ENCODE measurements around the gene CUL5.
"Not testable (repeated sequence)": the region's sequence is repeated elsewhere in the genome, so short reads cannot be mapped to it uniquely, and the experiment has no call there.

The CUL5 gene

DNA sequence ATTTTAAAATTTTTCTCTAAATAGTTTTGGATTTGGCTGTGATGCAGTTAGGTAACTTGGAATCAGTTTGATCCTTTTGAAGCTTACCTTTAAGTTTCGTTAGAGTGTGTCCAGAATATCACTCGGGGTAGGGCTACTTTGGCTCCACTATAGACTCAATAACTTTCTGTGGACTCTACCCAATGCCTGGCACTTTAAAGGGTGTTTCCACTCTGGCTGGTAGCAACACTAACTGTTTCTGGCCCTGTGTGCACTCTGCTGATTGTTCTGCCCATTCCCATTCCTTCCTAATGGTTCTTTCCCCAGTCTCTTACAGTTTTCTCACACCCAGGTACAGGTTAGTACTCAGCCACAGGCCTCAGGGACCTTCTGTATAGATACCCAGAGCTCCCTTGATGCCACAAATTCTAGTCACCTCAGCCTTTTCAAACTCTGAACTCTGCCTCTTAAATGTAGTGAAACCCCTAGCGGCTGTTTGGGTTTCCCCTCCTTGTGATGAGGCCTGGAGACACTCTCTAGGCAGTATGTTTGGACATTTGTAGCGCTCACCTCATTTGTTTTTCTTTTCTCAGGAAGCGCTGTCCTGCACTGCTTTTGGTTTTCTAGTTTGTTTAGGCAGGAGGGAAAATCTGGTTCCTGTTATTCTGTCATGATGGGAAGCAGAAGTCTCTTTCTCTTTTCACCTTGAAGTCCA, 16.8 kb downstream of the CUL5 start:
- DNase-seq: no peak

DNA sequence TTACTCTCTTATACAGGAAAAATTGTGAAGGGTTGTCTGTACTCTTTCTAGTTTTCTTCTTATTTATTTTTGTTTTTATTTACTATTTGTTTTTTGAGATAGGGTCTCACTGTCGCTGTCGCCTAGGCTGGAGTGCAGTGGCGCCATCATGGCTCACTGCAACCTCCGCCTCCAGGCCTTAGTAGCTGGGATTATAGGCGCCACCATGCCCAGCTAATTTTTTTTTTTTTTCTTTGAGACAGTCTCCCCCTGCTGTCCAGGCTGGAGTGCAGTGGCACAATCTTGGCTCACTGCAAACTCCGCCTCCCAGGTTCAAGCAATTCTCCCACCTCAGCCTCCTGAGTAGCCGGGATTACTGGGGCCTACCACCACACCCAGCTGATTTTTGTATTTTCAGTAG, 18.4 kb downstream of the CUL5 start:
- DNase-seq: no peak

DNA sequence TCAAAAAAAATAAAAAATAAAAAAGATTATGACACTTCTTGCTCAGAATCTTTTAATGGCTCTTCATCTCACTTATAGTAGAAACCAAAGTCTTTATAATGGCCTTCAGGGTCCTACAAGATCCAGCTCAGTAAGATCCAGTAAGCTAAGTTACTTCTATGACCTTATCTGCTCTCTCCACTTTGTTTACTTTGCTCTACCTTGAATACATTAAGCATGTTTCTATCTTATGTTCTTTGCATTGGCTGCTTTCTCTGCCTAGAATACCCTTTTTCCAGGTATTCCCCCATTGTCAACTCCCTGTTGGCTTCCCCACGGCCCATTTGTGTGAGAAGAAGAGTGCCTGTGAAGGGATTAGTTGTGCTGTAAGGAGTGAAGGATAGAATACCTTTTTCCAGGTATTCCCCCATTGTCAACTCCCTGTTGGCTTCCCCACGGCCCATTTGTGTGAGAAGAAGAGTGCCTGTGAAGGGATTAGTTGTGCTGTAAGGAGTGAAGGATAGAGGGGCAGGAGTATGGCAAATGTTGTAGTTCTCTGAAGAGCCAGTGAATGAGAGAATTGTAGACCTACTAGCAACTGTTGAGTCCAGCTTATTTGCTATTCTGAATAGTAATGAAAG, 20.2 kb downstream of the CUL5 start:
- not testable (repeated sequence) for DNase-seq

DNA sequence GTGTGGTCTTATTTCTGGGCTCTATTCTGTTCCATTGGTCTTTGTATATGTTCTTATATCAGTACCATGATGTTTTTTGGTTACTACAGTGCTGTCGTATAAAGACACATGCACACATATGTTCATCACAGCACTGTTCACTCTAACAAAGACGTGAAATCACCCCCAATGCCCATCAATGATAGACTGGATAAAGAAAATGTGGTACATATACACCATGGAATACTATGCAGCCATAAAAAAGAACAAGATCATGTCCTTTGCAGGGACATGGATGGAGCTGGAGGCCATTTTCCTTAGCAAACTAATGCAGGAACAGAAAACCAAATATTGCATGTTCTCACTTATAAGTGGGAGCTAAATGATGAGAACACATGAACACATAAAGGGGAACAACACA, 22.9 kb downstream of the CUL5 start:
- DNase-seq: not testable (repeated sequence)

DNA sequence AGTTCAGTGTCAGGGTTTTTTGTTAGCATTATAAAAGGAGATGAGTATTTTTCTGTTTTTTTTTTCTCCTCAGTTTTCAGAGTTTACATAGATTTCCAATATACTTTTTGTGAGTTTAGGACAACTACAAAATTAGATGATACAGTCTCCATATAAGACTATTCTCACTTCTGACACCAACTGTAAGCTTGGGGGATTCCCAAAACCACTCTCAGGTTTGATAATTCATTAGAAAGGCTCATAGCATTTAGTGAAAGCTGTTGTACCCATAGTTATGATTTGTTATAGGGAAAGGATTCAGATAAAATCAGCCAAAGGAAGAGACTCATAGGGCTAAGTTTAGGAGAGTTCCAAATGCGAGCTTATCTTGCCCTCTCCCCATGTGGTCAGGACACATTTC, 24.1 kb downstream of the CUL5 start:
- DNase-seq: no peak

DNA sequence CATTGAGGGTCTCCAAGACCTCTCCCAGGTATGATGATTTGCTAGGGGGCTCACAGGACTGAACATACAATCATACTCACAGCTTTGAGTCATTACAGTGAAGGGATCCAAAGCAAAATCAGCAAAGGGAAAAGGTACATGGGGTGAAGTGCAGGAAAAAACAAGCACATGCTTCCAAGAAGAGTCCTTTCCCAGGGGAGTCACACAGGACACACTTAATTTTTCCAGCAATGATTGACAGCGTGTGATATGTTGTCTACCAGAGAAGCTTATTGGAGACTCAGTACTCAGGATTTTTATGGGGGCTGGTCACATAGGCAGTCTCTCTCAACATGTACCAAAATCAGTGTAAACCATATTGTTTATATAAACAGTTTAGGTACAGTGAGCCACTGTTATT, 25.3 kb downstream of the CUL5 start:
- DNase-seq: no peak

DNA sequence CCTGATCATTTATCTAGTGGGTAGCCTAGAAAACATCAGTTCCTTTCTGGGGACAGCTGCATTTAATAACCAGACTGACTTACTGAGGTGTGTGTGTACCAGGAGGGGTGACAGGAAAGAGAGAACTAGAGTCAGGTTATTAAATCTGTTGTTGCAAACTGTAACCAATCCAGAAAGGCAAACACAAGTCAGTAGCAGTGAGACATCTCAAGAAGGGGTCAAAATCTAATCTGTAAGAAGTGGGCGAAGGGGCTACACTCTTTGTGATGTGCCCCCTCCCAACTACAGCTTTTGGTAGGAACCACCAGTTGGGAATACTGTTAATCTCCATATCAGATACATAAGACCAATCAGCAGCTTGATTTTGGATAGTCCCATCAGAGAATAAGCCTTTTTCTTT, 26.3 kb downstream of the CUL5 start:
- DNase-seq: no peak

DNA sequence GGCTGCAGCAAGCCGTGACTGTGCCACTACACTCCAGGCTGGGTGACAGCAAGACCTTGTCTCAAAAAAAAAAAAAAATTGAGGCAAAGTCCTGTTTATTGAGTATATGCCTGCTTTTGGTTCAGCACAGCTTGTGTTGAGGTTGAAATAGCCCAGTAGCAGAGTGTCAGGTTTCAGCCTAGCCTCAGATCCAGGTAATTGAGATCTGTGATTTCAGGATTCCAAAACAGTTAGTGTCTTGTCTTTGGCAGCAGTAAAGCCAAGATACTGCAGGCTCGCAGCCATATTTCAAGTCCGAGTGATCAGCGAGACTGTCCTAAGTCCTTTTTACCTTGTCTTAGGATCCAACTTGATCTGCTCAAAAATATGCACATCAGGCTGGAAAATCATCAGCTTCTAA, 27.0 kb downstream of the CUL5 start:
- DNase-seq: no peak

DNA sequence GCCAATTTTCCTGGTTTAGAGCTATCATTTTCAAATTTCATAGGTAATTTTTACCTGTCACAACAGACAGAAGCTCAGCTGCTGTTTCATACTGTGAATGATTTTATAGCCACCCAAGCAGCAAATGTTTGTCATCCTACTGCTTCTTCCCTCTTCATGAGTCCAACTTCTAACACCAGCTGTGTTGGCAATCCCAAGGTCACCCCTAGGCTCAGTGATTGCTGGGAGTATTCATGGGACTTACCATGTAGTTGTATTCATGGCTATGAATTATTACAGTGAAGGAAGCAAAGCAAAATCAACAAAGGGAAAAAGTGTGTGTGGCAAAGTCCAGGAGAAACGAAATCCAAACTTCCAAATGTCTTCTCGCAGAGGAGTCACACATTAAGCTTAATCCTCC, 28.5 kb downstream of the CUL5 start:
- DNase-seq: no peak

DNA sequence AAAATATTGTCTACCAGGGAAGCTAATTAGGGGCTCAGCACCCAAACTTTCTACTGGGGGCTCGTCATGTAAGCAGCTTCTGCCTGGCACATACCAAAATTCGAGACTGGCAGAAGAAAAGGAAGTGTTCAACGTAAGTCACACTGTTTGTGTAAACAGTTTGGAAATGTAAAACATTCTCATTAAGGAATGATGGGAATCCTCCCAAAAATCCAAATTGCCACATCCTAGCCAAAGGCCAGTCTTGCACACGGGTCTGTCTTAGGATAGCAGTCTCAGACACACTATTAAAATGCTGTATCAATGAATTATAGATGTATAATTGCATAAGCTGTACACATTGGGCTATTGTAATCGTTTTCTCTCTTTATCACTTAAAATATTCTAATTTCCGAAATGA, 28.9 kb downstream of the CUL5 start:
- no peak for DNase-seq

DNA sequence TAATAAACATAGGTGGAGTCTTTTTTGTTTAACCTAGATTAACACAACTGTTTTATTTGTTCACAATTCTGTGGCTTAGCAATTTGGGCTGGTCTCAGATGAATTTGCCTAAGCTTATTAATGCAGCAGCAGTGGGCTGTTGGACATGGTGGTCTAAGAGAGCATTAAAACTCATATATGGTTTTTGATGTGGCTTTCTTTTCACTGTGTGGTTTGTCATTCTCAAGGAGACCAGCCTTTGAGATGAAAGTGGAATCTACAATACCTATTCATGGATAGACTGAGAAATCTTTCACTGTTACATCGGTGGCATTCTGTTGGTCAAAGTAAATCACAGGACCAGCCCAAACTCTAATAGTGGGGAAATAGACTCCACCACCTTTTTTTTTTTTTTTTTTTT, 39.6 kb downstream of the CUL5 start:
- DNase-seq: no peak

DNA sequence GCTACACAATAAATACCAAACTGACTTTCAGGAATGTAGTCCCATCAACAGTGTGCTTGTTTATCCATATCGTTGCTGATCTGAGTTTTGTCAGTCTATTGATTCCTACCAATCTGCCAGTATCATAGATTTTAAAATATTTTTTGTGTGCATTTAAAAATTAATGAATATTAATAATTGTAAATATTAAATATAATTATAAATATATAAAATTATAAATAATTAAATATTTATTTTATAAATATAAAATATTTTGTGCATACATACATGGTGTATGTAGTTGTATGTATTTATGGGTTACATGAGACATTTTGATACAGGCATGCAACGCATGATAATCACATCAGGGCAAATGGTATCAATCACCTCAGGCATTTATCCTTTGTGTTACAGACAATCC, 53.6 kb downstream of the CUL5 start:
- DNase-seq: no peak

DNA sequence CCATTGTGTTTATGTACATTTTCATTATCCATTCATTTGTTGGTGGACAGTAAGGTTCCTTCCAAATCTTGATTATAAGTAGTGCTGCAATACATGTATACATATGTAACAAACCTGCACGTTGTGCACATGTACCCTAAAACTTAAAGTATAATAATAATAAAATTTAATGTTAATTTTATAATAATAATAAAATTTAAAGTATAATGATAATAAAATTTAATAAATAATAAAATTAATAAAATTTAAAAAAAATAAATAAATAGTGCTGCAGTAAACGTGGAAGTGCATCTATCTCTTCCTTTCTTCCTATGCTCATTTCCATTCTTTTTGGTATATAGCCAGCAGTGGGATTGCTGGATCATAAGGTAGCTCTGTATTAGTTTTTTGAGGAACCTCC, 54.7 kb downstream of the CUL5 start:
- no peak for DNase-seq

DNA sequence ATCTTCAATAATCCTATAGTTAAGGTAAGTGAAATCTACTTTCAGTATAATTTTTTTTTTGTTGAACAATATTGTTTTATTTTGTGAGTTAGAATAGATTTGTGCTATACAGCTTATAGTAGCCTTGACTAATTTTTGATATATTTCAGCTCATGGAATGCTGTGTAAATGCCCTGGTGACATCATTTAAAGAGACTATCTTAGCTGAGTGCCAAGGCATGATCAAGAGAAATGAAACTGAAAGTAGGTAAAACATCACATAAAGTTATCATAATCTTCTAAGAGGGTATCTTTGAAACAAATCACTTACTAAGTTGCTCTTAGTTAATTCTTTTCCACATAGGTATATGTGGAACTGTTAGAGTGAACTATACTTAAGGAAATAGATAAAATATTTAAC, 61.2 kb downstream of the CUL5 start:
- no peak for DNase-seq

DNA sequence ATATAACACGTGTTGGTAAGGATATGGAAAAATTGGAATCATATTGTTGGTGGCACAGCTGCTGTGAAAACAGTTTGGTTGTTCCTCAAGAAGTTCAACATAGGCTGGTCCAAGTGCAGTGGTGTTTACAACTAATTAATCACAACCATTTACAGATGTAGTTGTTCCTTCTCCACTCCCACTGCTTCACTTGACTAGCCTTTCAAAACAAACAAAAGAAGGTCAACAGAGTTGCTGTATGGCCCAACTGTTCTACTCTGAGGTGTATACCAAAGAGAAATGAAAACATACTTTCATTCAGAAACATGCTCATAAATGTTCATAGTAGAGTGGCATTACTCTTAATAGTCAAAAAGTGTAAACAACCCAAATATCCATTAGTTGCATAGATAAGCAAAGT, 76.1 kb downstream of the CUL5 start:
- no peak for DNase-seq

DNA sequence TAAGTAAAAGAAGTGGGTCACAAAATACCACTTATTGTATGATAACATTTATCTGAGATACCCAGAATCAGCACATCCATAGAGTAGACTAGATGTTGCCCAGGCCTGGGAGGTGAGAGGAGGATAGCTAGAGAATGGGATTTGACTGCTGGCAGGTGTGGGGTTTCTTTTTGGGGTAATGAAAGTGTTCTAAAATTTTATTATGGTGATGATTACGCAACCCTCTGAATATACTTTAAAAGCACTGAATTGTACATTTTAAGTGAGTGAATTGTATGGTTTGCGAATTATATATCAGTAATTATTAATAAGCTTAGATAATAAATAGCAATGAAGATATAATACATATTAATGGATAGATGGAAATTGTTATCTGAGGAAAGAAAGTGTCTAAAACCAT, 77.0 kb downstream of the CUL5 start:
- no peak for DNase-seq

DNA sequence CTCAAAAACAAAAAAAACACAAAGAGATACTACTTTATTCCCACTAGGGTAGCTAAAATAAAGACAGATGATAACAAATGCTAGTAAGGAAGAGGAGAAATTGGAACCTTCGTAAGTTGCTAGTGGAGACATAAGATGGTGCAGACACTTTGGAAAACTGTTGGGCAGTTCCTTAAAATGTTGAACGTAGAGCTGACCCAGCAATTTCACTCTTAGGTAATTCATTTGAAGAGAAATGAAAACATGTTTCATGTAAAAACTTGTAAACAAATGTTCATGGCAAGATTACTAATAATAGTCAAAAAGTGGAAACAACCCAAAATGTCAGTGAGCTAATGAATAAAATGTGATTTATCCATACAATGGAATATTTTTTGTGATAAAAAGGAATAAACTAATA, 83.4 kb downstream of the CUL5 start:
- no peak for DNase-seq

DNA sequence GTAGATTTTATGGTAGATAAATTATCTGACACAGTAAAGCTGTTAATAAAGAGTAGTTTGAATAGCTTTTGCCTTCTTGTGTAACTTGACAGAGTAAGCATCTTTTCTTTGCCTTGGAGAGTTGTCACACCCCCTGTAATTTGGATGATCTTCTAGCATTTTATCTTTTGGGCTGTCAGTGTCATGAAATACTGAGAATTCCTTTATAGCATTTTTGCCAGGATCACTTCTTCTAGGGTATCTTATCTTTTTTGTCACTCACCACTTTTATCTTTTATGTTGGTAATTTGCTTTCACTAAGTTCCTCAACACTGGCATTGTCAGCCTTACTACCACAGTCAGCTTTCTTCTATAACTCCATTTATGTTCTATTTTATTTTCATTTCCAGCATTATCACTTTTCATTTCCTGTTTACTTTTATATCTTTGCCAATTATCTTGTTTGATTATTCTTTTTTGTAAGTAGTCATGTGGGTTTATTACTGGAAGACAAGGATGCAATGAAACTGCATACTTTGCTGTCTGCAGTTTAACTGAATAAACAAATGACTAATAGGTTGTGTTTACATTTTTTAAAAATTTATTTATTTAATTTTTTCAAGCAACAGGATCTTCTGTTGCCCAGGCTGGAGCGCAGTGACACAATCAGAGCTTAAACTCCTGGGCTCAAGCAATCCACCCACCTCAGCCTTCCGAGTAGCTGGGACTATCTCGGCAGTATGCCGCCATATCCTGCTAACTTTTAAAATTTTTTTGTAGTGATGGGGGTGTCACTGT, 84.6 kb downstream of the CUL5 start:
- DNase-seq: no peak

DNA sequence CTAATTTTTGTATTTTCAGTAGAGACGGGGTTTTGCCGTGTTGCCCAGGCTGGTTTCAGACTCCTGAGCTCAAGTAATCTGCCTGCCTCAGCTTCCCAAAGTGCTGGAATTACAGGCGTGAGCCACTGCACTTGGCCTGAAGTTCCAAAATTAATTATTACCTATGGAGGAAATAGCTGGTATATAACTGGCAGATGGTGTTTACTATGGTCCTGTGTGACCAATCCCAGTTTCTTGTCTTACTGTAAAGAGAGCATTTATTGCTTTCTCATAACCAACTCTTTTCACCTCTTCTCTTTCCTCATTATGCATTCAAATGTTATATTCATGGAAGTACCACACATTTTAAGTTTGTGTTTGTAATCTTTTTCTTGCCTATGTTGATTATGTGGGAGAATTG, 88.5 kb downstream of the CUL5 start:
- no peak for DNase-seq

DNA sequence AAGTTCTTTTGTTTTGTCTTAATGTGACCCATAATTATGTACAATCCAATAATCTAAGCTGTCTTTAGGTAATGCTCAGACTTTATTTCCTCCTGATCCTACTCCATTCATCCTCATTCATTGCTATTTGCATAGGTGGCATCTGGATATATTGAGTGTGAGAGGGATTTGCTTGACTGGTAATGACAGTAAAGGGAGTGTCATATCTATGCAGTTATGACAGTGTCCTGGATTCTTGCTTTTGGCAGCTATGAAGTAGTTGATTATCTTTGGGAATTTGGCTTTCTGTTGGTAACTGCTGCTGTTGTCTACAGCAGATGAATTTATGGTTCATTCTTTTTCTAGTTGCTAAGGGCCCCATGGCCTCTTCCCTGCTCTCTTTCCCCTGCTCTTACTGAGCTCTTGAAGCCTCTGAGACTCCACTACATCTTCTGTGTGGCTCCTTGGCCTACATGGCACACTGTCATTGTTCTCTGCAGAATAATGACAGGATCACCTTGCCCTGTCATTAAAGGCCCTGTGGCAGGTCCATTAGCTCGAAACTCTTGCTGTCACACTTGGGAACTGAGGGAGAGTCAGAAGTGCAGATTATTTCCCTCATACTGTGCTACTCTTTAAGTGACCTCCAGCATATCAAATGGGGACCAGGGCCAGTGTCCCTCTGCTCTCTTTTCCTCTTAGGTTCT, 92.5 kb downstream of the CUL5 start:
- DNase-seq: no peak

DNA sequence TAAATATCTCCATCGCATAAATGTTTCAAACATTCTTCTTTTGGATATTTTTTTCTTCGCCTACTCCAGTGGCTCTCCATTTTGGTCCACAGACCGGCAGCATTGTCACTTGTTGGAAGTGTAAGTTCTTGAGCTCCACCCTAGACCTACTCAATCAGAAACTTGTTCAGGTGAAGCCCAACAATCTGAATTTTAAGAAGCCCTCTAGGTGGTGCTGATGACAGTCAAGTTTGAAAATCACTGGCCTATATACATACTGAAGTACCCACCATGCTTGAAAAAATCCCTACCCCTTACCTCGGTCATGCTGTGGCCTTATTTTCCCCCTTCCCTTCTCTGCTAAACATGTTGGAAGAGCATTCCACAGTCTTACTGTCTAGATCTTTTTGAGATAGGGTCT, 102.4 kb downstream of the CUL5 start:
- no peak for DNase-seq

DNA sequence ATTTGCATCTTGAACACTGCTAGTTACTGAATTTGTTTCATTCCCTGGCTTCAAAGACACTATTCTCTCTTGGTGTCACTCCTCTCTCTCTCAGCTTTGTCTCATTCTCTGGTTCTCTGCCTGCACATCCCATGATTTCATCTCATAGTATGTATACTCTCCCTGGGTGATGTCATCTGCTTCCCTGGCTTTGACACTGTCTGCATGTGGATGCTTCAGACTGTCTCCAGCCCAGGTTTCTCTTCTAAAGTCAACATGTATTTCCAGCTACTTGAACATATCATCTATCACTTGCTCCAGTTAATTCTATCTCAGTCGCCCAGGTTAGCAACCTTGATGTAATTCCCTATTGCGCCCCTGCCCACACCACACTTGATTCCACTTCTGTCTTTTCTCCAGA, 103.4 kb downstream of the CUL5 start:
- no peak for DNase-seq

DNA sequence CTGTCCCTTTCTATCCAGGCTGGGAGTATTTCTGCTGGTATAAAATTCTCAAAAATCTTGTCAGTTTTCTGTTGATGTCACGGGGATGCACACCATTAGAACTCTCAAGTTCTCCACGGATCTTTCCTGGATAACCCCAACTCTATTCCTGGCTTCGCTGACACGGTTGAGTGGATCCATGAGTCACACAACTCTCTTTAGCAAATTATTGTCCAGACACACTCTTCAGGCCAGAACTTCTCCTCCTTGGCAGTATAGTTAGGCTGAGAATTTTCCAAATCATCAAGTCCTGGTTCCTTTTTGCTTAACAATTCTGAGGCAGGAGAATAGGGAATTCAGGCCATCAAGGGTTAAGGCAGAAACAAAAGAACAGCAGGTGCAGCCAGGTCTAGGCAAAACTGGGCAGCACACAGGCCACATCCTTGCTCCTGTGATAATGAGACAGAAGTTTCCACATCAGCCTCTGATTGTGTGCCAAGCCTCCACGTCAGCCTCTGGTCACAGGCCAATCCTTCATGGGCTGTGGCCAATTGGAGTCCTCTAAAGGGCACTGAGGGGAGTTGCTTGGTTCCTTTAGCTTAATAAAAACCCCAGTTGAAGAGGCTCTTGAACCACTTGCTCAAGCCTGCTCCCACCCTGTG, 106.9 kb downstream of the CUL5 start:
- peak; percentile 88 for DNase-seq

All from femur (tissue), 1 donor.